HG03175 (cell line): ENCODE results near the gene SORT1.
A peak's percentile ranks its signal among the peaks of the same experiment; 100 is the strongest.
"Not testable (repeated sequence)": the region's sequence is repeated elsewhere in the genome, so short reads cannot be mapped to it uniquely, and the experiment has no call there.

Source experiments
- ATAC-seq: cut with Tn5 transposase; IDR thresholded peaks from one replicate; pipeline ENCODE4 v1.9.1; 2021; ENCODE audit warnings: mild to moderate bottlenecking, moderate library complexity; ENCODE audit not compliant: unreplicated experiment

Gene SORT1

GRCh38 chr1:109397581-109398342 lies at the start of gene SORT1:
Gene SORT1, minus strand, starts transcription at chr1:109397918. Its CDS starts 26 bp downstream, at chr1:109397892.
- peak; percentile 73 for ATAC-seq

GRCh38 chr1:109445949-109446695 lies 48.4 kb upstream of the SORT1 start:
- not testable (repeated sequence) for ATAC-seq

GRCh38 chr1:109444346-109444745 lies 46.6 kb upstream of the SORT1 start:
- no peak for ATAC-seq

GRCh38 chr1:109443476-109443875 lies 45.8 kb upstream of the SORT1 start:
- ATAC-seq = no peak

- ATAC-seq = no peak
Observed at GRCh38 chr1:109441069-109441468, 43.4 kb upstream of the SORT1 start.

- ATAC-seq = no peak
Observed at GRCh38 chr1:109438798-109439297, 41.1 kb upstream of the SORT1 start.

- ATAC-seq = no peak
Observed at GRCh38 chr1:109434484-109434883, 36.8 kb upstream of the SORT1 start.

- ATAC-seq = no peak
Observed at GRCh38 chr1:109433322-109433721, 35.6 kb upstream of the SORT1 start.

- no peak for ATAC-seq
Observed at GRCh38 chr1:109432336-109432735, 34.6 kb upstream of the SORT1 start.

GRCh38 chr1:109427171-109427467 lies 29.4 kb upstream of the SORT1 start:
- ATAC-seq = no peak

- ATAC-seq = peak; percentile 97
Observed at GRCh38 chr1:109426281-109427170, 28.8 kb upstream of the SORT1 start, which contains the start of gene PSMA5. Gene PSMA5, minus strand, starts transcription at chr1:109426448. Its CDS starts 118 bp downstream, at chr1:109426330.

GRCh38 chr1:109425391-109426280 lies 27.9 kb upstream of the SORT1 start:
- peak; percentile 27 for ATAC-seq

GRCh38 chr1:109423498-109423897 lies 25.8 kb upstream of the SORT1 start:
- ATAC-seq = no peak

- ATAC-seq = no peak
Observed at GRCh38 chr1:109412551-109412950, 14.8 kb upstream of the SORT1 start.

GRCh38 chr1:109404838-109405237 lies 7.1 kb upstream of the SORT1 start:
- no peak for ATAC-seq

GRCh38 chr1:109402025-109402424 lies 4.3 kb upstream of the SORT1 start:
- no peak for ATAC-seq

GRCh38 chr1:109400035-109400655 lies 2.4 kb upstream of the SORT1 start:
- no peak for ATAC-seq

GRCh38 chr1:109399326-109399957 lies 1.7 kb upstream of the SORT1 start:
- no peak for ATAC-seq
